H1 (cell line): ENCODE results near the gene PTPN12. TPM values are rescaled to one million over a fixed set of nuclear protein-coding genes. Genes with fewer than 3 reads are reported as not detected.

Experiments used
- CBX8 ChIP-seq: fragments of 300-800, 300-1000 bp; sonication (generic); IDR thresholded peaks from 2 replicates; pipeline ENCODE4 v1.7.1; 2016; ENCODE audit warnings: low read depth, low read length, borderline replicate concordance
- CEBPB ChIP-seq: IDR thresholded peaks from 2 replicates; pipeline ENCODE4 v1.6.1; 2012; ENCODE audit warnings: low read depth, low read length
- CTBP2 ChIP-seq: IDR thresholded peaks from 2 replicates; pipeline ENCODE4 v1.7.0; 2011; ENCODE audit warnings: borderline replicate concordance, mild to moderate bottlenecking, moderate library complexity, mixed read lengths, low read length; ENCODE audit not compliant: insufficient read depth, insufficient read length
- JUND ChIP-seq: IDR thresholded peaks from 2 replicates; pipeline ENCODE4 v1.6.1; 2011; ENCODE audit warnings: mild to moderate bottlenecking, improper control_type of control experiment, low read length
- RAD21 ChIP-seq, 2 experiments: IDR thresholded peaks in 1 of 2; conservative IDR thresholded peaks in 1 of 2; 2 replicates each; pipeline ENCODE4 v1.6.1; 2011; ENCODE audit warnings: low read depth in 2 of 2, low read length in 2 of 2, improper control_type of control experiment in 1 of 2, inconsistent platforms in 1 of 2, mild to moderate bottlenecking in 1 of 2, moderate library complexity in 1 of 2
- RBBP5 ChIP-seq: IDR thresholded peaks from 2 replicates; pipeline ENCODE4 v1.7.1; 2012; ENCODE audit warnings: low read depth, mild to moderate bottlenecking, inconsistent platforms, low read length, moderate library complexity, borderline replicate concordance
- SIN3A ChIP-seq, 2 experiments: IDR thresholded peaks in 1 of 2; conservative IDR thresholded peaks in 1 of 2; 2 replicates each; pipeline ENCODE4 v1.6.1; 2011 to 2012; ENCODE audit warnings: low read length in 2 of 2, improper control_type of control experiment in 1 of 2, low read depth in 1 of 2, mild to moderate bottlenecking in 1 of 2
- TBP ChIP-seq: IDR thresholded peaks from 2 replicates; pipeline ENCODE4 v1.6.1; 2011; ENCODE audit warnings: low read depth, low read length, improper control_type of control experiment
- polyA plus RNA-seq, 7 experiments: library from polyadenylated mRNA; depleted of rRNA in 3 of 7; stranded (reverse) in 5 of 7; unstranded in 2 of 7; fragments of >200 nt in 5 of 7; fragments of 200-250 nt in 2 of 7; gene quantifications; 1 replicate in 5 of 7; 2 replicates in 1 of 7; 4 replicates in 1 of 7; pipeline versions ENCODE4 v1.2.1 to v1.2.3, GENCODE V29; 2011 to 2013; ENCODE audit warnings: missing spikeins in 2 of 7, mixed read lengths in 2 of 7
- total RNA-seq: library from RNA; stranded (reverse); fragmentation: NEBNext Ultra II Directional; extraction: Animal tissue kit (Norgen Biotek cat#: 25700); gene quantifications from 2 replicates; pipeline ENCODE4 v1.2.1, GENCODE V29; 2021

Gene PTPN12
- total and polyA plus RNA-seq, 2 of the 8 experiments (the other 6 are each of a cell fraction or from before 2014, with no cell fraction given) = 39.7 to 132 TPM

- TF ChIP-seq CTBP2 = no peak
- no peak for TF ChIP-seq CBX8
- TF ChIP-seq SIN3A (conservative IDR thresholded peaks at IDR 0.05 in 1 of 2, IDR thresholded peaks at IDR 0.05 in 1 of 2; ENCODE audit: low read depth in 1 of 2, low read length in 2 of 2) = peak; percentile 20 to 39; a peak in 1 of 4 replicates
- no peak for TF ChIP-seq RAD21 (IDR thresholded peaks at IDR 0.05 in 1 of 2, conservative IDR thresholded peaks at IDR 0.05 in 1 of 2; ENCODE audit: low read depth in 2 of 2, low read length in 2 of 2)
- TF ChIP-seq TBP = no peak
- peak; percentile 100 for TF ChIP-seq CEBPB
- peak; percentile 12; the same call in 1 of the 2 replicates for TF ChIP-seq RBBP5
- no peak for TF ChIP-seq JUND
- TF ChIP-seq, all 59 proteins: peak for 6
Measured at GRCh38 chr7:77538281-77539212, 1.5 kb downstream of the PTPN12 start (continued).
